GM21360 (cell line): ENCODE data around the gene HNRNPK.

Experiments
- ATAC-seq: cut with Tn5 transposase; IDR thresholded peaks from one replicate; pipeline ENCODE4 v1.9.1; 2021; ENCODE audit warnings: mild to moderate bottlenecking, moderate library complexity; ENCODE audit not compliant: unreplicated experiment

The HNRNPK gene

GRCh38 chr9:83935276-83935935 lies 44.6 kb downstream of the HNRNPK start:
- no peak for ATAC-seq

GRCh38 chr9:83934569-83935275 lies 45.3 kb downstream of the HNRNPK start:
- ATAC-seq, result no peak

GRCh38 chr9:83933790-83934189 lies 46.2 kb downstream of the HNRNPK start:
- ATAC-seq, result no peak

DNA sequence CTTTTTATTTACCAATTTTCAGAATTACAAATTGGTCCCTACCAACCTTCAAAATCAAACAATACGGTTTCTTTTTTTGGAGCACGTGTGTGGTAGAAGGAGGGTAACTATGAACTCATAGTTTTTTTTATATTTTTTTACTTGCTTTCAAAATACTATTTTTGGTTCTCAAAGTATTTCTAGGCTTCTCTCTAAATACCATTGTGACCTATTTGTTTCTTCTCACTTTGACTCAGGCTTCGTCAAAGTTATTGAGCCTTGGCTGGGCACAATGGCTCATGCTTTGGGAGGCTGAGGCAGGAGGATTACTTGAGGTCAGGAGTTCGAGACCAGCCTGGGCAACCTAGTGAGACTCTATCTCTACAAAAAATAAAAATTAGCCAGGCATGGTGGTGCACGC lies 47.2 kb downstream of the HNRNPK start:
- no peak for ATAC-seq

- no peak for ATAC-seq
Measured at GRCh38 chr9:83932011-83932410, 48.0 kb downstream of the HNRNPK start.

GRCh38 chr9:83930881-83931280 lies 49.1 kb downstream of the HNRNPK start:
- ATAC-seq, result no peak

DNA sequence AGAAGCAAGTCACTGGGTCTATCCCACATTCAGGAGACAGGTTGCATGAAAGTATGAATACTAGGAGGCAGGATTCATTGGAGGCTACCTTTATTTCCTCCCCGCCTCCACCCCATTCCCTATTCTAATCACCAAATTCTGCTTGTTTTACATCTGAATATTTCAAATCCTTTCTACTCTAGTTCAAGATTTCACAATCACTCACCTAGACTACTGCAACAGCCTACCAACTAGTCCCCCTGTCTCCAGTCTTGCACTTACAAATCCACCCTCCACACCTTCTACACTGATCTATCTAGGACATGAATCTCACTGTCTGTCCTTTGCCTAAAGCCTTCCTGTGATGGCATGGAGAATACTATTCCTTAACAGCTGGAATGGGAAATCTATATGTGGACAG lies 52.4 kb downstream of the HNRNPK start:
- no peak for ATAC-seq

DNA sequence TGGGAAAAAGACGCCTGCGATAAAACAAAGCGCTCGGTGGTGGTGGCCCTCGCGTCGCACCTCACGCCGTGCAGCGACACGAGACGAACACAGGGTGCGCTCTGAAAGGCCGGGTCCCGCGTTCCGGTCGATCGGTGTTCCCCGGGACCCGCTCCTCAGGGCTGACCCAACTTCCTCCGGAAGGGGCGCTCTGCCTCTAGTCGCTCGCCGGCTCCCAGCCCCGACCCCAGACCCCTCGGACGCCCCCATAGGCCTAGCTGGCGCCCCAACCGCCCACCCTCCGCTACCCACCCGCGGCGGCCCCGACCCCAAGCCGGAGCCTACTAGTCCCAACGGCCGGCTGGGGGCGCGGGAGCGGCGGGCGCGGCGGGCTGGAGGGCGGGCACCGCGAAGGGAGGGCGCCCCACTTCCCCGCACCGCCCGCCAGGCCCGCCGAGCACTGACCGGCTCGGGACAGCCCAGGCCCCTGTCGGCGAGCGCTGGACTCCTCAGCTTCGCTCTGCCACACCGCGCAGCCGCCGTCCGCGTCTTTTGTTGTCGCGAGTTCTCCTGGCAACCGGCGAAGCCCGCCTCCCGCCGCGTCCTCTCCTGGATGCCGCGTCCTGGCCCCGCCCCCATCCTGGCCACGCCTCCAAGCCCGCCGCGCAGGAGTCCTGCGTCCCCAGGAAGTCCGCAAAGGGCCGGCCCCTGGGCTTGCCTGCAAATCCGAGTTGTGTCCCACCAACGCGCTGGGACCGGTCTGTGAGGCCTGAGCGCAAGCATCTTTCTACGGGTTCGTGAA lies 58.9 kb downstream of the HNRNPK start, which contains the start of gene KIF27:
KIF27 (minus strand) TSS at position 506 of the 781 bp plus-strand sequence. CDS start 5,841 bp downstream, outside the sequence.
- ATAC-seq, result peak; percentile 94

- peak; percentile 34 for ATAC-seq
Measured at GRCh38 chr9:83920469-83920926, 59.5 kb downstream of the HNRNPK start.

DNA sequence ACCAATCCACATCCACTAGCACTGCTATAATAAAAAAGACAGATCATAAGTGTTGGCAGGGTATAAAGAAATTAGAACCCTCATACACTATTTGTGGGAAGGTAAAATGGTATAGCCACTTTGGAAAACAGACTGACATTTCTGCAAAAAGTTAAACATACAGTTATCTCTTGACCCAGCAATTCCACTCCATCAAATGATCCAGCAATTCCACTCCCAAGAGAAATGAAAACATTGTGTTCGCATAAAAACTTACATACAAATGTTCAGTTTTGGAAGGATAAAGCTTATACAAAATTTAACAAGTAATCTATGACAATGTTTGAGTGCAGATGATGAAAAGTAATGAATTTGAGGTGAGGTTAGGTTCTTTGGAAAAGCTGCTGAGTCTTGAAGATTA lies 60.9 kb downstream of the HNRNPK start:
- no peak for ATAC-seq
